Thyroid gland (tissue), 4 donors: ENCODE results near the gene TRIM14. TPM values are rescaled to one million over a fixed set of nuclear protein-coding genes. Genes with fewer than 3 reads are reported as not detected.

Experiments used
- DNase-seq, 2 donors: peaks; one replicate each; pipeline ENCODE4 v3.0.0-alpha.2; 2019
- H3K27ac ChIP-seq, 3 donors: fragments of 200-600 bp; sonication (generic); 1 replicate in 2 of 3; 2 replicates in 1 of 3; pipeline ENCODE4 v1.5.1; 2016 to 2019; ENCODE audit warnings: mild to moderate bottlenecking in 1 of 3, moderate library complexity in 1 of 3
- H3K27me3 ChIP-seq: fragments of 200-600 bp; sonication (generic); one replicate; pipeline ENCODE4 v1.5.1; 2019
- H3K36me3 ChIP-seq, 2 donors: fragments of 200-600 bp; sonication (generic); one replicate each; pipeline ENCODE4 v1.5.1; 2016 to 2019
- H3K4me1 ChIP-seq, 2 donors: fragments of 200-600 bp; sonication (generic); one replicate each; pipeline ENCODE4 v1.5.1; 2017 to 2019
- H3K4me3 ChIP-seq, 3 donors: fragments of 200-600 bp; sonication (generic); replicated peaks in 1 of 3; 1 replicate in 2 of 3; 2 replicates in 1 of 3; pipeline ENCODE4 v1.5.1; 2016; ENCODE audit warnings: mild to moderate bottlenecking in 1 of 3
- H3K9me3 ChIP-seq: fragments of 200-600 bp; sonication (generic); one replicate; pipeline ENCODE4 v1.5.1; 2017
- CTCF ChIP-seq, 6 experiments: fragments of 200-600 bp in 3 of 6; fragments of 450-650 bp in 3 of 6; sonication (generic) in 3 of 6; IDR thresholded peaks; one replicate each; pipeline ENCODE4 v1.5.1; 2016 to 2019; ENCODE audit warnings: antibody characterized with exemption in 6 of 6, mild to moderate bottlenecking in 2 of 6, inconsistent platforms in 1 of 6, moderate library complexity in 1 of 6
- POLR2A ChIP-seq, 2 donors: fragments of 450-650 bp; IDR thresholded peaks; one replicate each; pipeline ENCODE4 v1.6.1; 2017; ENCODE audit warnings: antibody characterized with exemption in 2 of 2, mild to moderate bottlenecking in 2 of 2, moderate library complexity in 1 of 2
- WGBS, 2 donors: methylation state at CpG; one replicate each; pipeline ENCODE4 v1.1.5; 2017; 5-methylcytosine and 5-hydroxymethylcytosine counted together
- intact Hi-C: fragments of 100-400 bp; cut with DNase I; formaldehyde crosslinking; loops from one replicate; pipeline ENCODE4 v1.15.1; 2023
- total RNA-seq, 4 donors: library from RNA; depleted of rRNA; stranded (reverse); fragments of >200 nt; gene quantifications; one replicate each; pipeline ENCODE4 v1.2.3, GENCODE V29; 2016

The TRIM14 gene
- total RNA-seq, 4 donors from 2014 or later, result 3.9 to 8.1 (median 5.2) TPM

- no peaks in the 10 kb centered on the region for H3K9me3 ChIP-seq
- H3K4me1 ChIP-seq, result peaks cover 0 to 4% of the 10 kb centered on the region in 2 donors
- H3K36me3 ChIP-seq, result peaks cover 17 to 18% of the 10 kb centered on the region in 2 donors
- DNase-seq, result no peak
- H3K27me3 ChIP-seq, result no peaks in the 10 kb centered on the region
- intact Hi-C loops, result no loop called here
- H3K4me3 ChIP-seq, result no peak overlapping the region
- H3K27ac ChIP-seq, result no peak overlapping the region
- TF ChIP-seq POLR2A (IDR thresholded peaks at IDR 0.05) (no peak), CTCF (IDR thresholded peaks at IDR 0.05) (no peak)
- 90 to 98% methylated on average over 3 to 4 of the region's 4 CpGs for WGBS, 2 donors
Measured at GRCh38 chr9:98085058-98085457, 34.0 kb downstream of the TRIM14 start.

- no peak for TF ChIP-seq CTCF (IDR thresholded peaks at IDR 0.05)
- TF ChIP-seq POLR2A (IDR thresholded peaks at IDR 0.05), result no peak
- peaks cover 0 to 4% of the 10 kb centered on the region in 2 donors for H3K4me1 ChIP-seq
- intact Hi-C loops, result no loop called here
- no peak overlapping the region for H3K4me3 ChIP-seq
- 82 to 91% methylated on average over 3 of the region's 3 CpGs for WGBS, 2 donors
- H3K9me3 ChIP-seq, result no peaks in the 10 kb centered on the region
- no peak for DNase-seq
- H3K36me3 ChIP-seq, result peaks cover 22 to 23% of the 10 kb centered on the region in 2 donors
- H3K27me3 ChIP-seq, result no peaks in the 10 kb centered on the region
- no peak overlapping the region for H3K27ac ChIP-seq
Measured at GRCh38 chr9:98084396-98084795, 34.6 kb downstream of the TRIM14 start.

- intact Hi-C loops, result no loop called here
- Histone ChIP-seq H3K36me3 (peaks cover 23% of the 10 kb centered on the region in 2 donors), H3K27ac (no peak overlapping the region)
Measured at GRCh38 chr9:98083566-98084183, 35.3 kb downstream of the TRIM14 start.

GRCh38 chr9:98083061-98083501, 35.9 kb downstream of the TRIM14 start:
- H3K27ac ChIP-seq, result no peak overlapping the region
- WGBS, 2 donors, result 81 to 94% methylated on average over 2 of the region's 2 CpGs

More at GRCh38 chr9:98083566-98084183, 35.3 kb downstream of the TRIM14 start:
- Histone ChIP-seq H3K4me1 (peaks cover 0 to 4% of the 10 kb centered on the region in 2 donors), H3K4me3 (no peak overlapping the region), H3K27me3 (no peaks in the 10 kb centered on the region), H3K9me3 (no peaks in the 10 kb centered on the region)
- DNase-seq, result no peak
- no peak for TF ChIP-seq CTCF (IDR thresholded peaks at IDR 0.05)
- TF ChIP-seq POLR2A (IDR thresholded peaks at IDR 0.05), result no peak
- 95 to 98% methylated on average over 7 of the region's 7 CpGs for WGBS, 2 donors

More at GRCh38 chr9:98083061-98083501, 35.9 kb downstream of the TRIM14 start:
- intact Hi-C loops, result no loop called here
- no peak overlapping the region for H3K4me3 ChIP-seq
- peaks cover 23 to 28% of the 10 kb centered on the region in 2 donors for H3K36me3 ChIP-seq
- TF ChIP-seq CTCF (IDR thresholded peaks at IDR 0.05) (no peak), POLR2A (IDR thresholded peaks at IDR 0.05) (no peak)
- no peak for DNase-seq
- no peaks in the 10 kb centered on the region for H3K9me3 ChIP-seq
- no peaks in the 10 kb centered on the region for H3K27me3 ChIP-seq
- H3K4me1 ChIP-seq, result peaks cover 0 to 3% of the 10 kb centered on the region in 2 donors
